OCI-LY1 (cell line): ENCODE data around the gene BAIAP3.

Experiments used
- EZH2 ChIP-seq: fragments of 200-600 bp; sonication (generic), shearing (Covaris generic); IDR thresholded peaks from 2 replicates; pipeline ENCODE4 v1.8.0; 2017; ENCODE audit warnings: borderline replicate concordance, mixed run types, mild to moderate bottlenecking, antibody characterized with exemption, low read length, moderate library complexity, mixed read lengths
- TF ChIP-seq, protein P1 (sequence below): fragments of 200-600 bp; sonication (generic), shearing (Covaris generic); IDR thresholded peaks from 2 replicates; pipeline ENCODE4 v1.5.1; 2017; ENCODE audit warnings: mild to moderate bottlenecking, antibody characterized with exemption, low read length, moderate library complexity, mixed read lengths

DNA sequence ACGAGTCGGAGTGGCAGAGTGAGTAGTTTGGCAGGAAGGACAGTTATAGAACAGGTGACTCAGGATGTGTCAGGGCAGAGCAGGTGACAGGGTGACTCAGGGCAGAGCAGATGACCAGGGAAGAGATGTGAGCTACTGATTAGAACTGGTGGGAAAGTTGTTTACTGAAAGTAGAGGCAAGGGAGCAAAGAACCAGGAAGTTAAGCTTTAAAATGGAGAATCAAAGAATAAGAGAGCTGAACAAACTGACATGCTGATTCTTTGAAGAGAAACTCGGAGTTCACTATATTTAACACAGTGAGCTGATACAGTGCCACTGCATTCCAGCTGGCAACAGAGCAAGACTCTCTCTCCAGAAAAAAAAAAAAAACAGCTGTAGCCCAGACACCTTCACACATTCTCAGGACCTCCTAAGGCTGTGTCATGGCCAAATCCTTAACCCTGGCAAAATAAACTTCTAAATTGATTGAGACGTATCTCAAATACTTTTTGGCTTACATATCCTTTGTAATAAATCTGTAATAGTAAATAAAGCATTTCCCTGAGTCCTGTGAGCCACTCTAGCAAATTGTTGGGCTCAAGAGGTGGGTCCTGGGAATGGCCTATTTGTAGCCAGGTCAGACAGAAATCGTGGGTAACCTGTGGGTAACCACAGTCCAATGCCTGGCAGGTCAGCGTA, 36.3 kb upstream of the BAIAP3 start:
- TF ChIP-seq, protein P1, sequence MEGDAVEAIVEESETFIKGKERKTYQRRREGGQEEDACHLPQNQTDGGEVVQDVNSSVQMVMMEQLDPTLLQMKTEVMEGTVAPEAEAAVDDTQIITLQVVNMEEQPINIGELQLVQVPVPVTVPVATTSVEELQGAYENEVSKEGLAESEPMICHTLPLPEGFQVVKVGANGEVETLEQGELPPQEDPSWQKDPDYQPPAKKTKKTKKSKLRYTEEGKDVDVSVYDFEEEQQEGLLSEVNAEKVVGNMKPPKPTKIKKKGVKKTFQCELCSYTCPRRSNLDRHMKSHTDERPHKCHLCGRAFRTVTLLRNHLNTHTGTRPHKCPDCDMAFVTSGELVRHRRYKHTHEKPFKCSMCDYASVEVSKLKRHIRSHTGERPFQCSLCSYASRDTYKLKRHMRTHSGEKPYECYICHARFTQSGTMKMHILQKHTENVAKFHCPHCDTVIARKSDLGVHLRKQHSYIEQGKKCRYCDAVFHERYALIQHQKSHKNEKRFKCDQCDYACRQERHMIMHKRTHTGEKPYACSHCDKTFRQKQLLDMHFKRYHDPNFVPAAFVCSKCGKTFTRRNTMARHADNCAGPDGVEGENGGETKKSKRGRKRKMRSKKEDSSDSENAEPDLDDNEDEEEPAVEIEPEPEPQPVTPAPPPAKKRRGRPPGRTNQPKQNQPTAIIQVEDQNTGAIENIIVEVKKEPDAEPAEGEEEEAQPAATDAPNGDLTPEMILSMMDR, result no peak
- TF ChIP-seq EZH2, result no peak
